HEK293 (cell line): ENCODE results near the gene ATXN1L.
A peak's percentile ranks its signal among the peaks of the same experiment; 100 is the strongest.

Experiments
- BCL11B ChIP-seq: fragments of 450-650 bp; formaldehyde crosslinking; IDR thresholded peaks from 2 replicates; pipeline ENCODE4 v1.5.1; 2016; ENCODE audit warnings: low read depth, missing biosample characterization, missing genetic modification characterization
- EGR2 ChIP-seq: fragments of 450-650 bp; formaldehyde crosslinking; IDR thresholded peaks from 2 replicates; pipeline ENCODE4 v1.5.1; 2016; ENCODE audit warnings: low read depth, missing biosample characterization, missing genetic modification characterization
- ELK4 ChIP-seq: IDR thresholded peaks from 2 replicates; pipeline ENCODE4 v1.6.1; 2011; ENCODE audit warnings: mild to moderate bottlenecking, low read depth, low read length, borderline replicate concordance
- GLIS2 ChIP-seq: fragments of 450-650 bp; formaldehyde crosslinking; IDR thresholded peaks from 2 replicates; pipeline ENCODE4 v1.5.1; 2016; ENCODE audit warnings: missing biosample characterization, missing genetic modification characterization
- KLF10 ChIP-seq: fragments of 450-650 bp; IDR thresholded peaks from 2 replicates; pipeline ENCODE4 v1.5.1; 2018; ENCODE audit warnings: missing biosample characterization, mild to moderate bottlenecking, missing genetic modification characterization
- PRDM1 ChIP-seq: fragments of 450-650 bp; formaldehyde crosslinking; IDR thresholded peaks from 2 replicates; pipeline ENCODE4; 2016; ENCODE audit warnings: missing biosample characterization, missing genetic modification characterization
- REST ChIP-seq: fragments of 450-650 bp; formaldehyde crosslinking; IDR thresholded peaks from 2 replicates; pipeline ENCODE4 v1.5.1; 2016; ENCODE audit warnings: missing biosample characterization, missing genetic modification characterization
- SP2 ChIP-seq: fragments of 450-650 bp; formaldehyde crosslinking; IDR thresholded peaks from 2 replicates; pipeline ENCODE4 v1.5.1; 2016; ENCODE audit warnings: missing biosample characterization, missing genetic modification characterization
- SP3 ChIP-seq: fragments of 450-650 bp; formaldehyde crosslinking; IDR thresholded peaks from 2 replicates; pipeline ENCODE4 v1.5.1; 2016; ENCODE audit warnings: missing biosample characterization, missing genetic modification characterization
- SP7 ChIP-seq: fragments of 450-650 bp; formaldehyde crosslinking; IDR thresholded peaks from 2 replicates; pipeline ENCODE4 v1.5.1; 2016; ENCODE audit warnings: missing biosample characterization, missing genetic modification characterization
- WT1 ChIP-seq: fragments of 450-650 bp; formaldehyde crosslinking; IDR thresholded peaks from 2 replicates; pipeline ENCODE4 v1.5.1; 2016; ENCODE audit warnings: missing biosample characterization, missing genetic modification characterization
- ZBTB11 ChIP-seq: fragments of 450-650 bp; formaldehyde crosslinking; conservative IDR thresholded peaks from 2 replicates; pipeline ENCODE4 v1.5.1; 2016; ENCODE audit warnings: low read depth, missing biosample characterization, missing genetic modification characterization
- ZBTB7A ChIP-seq: fragments of 450-650 bp; formaldehyde crosslinking; IDR thresholded peaks from 2 replicates; pipeline ENCODE4 v1.5.1; 2016; ENCODE audit warnings: low read depth, missing biosample characterization, missing genetic modification characterization
- ZFP41 ChIP-seq: fragments of 450-650 bp; formaldehyde crosslinking; IDR thresholded peaks from 2 replicates; pipeline ENCODE4 v1.5.1; 2016; ENCODE audit warnings: missing biosample characterization, missing genetic modification characterization, borderline replicate concordance
- ZNF169 ChIP-seq: fragments of 450-650 bp; formaldehyde crosslinking; IDR thresholded peaks from 2 replicates; pipeline ENCODE4 v1.5.1; 2016; ENCODE audit warnings: missing biosample characterization, missing genetic modification characterization
- ZNF19 ChIP-seq: fragments of 450-650 bp; formaldehyde crosslinking; IDR thresholded peaks from 2 replicates; pipeline ENCODE4; 2016; ENCODE audit warnings: missing biosample characterization, missing genetic modification characterization, low read depth
- ZNF280D ChIP-seq: fragments of 450-650 bp; formaldehyde crosslinking; IDR thresholded peaks from 2 replicates; pipeline ENCODE4 v1.5.1; 2016; ENCODE audit warnings: missing biosample characterization, missing genetic modification characterization
- ZNF324 ChIP-seq: fragments of 450-650 bp; formaldehyde crosslinking; IDR thresholded peaks from 2 replicates; pipeline ENCODE4 v1.5.1; 2016; ENCODE audit warnings: missing biosample characterization, missing genetic modification characterization
- ZNF335 ChIP-seq: fragments of 450-650 bp; formaldehyde crosslinking; conservative IDR thresholded peaks from 2 replicates; pipeline ENCODE4 v1.5.1; 2016; ENCODE audit warnings: missing biosample characterization, missing genetic modification characterization
- ZNF398 ChIP-seq: fragments of 450-650 bp; formaldehyde crosslinking; IDR thresholded peaks from 2 replicates; pipeline ENCODE4 v1.5.1; 2017; ENCODE audit warnings: missing biosample characterization, missing genetic modification characterization
- ZNF423 ChIP-seq: fragments of 450-650 bp; formaldehyde crosslinking; IDR thresholded peaks from 2 replicates; pipeline ENCODE4 v1.5.1; 2016; ENCODE audit warnings: missing biosample characterization, missing genetic modification characterization
- ZNF560 ChIP-seq: fragments of 450-650 bp; formaldehyde crosslinking; IDR thresholded peaks from 2 replicates; pipeline ENCODE4 v1.5.1; 2017; ENCODE audit warnings: missing biosample characterization, missing genetic modification characterization, borderline replicate concordance
- ZNF561 ChIP-seq: fragments of 450-650 bp; IDR thresholded peaks from 2 replicates; pipeline ENCODE4 v1.5.1; 2018; ENCODE audit warnings: missing biosample characterization, missing genetic modification characterization, borderline replicate concordance
- ZNF580 ChIP-seq: fragments of 450-650 bp; formaldehyde crosslinking; IDR thresholded peaks from 2 replicates; pipeline ENCODE4 v1.5.1; 2016; ENCODE audit warnings: missing biosample characterization, missing genetic modification characterization

The ATXN1L gene

GRCh38 chr16:71845639-71846430, at the start of gene ATXN1L (continued):
- TF ChIP-seq ZNF423 (tag by site-specific recombination): peak; percentile 95
- TF ChIP-seq ELK4: no peak
- no peak for TF ChIP-seq ZNF280D (tag by site-specific recombination)
- TF ChIP-seq KLF10 (tag by site-specific recombination): peak; percentile 86
- peak; percentile 41 for TF ChIP-seq EGR2 (tag by site-specific recombination)
- TF ChIP-seq ZNF324 (tag by site-specific recombination): 0 out of 2 replicates have a peak, but pooled peaks have one; percentile 54
- peak; percentile 91 for TF ChIP-seq GLIS2 (tag by site-specific recombination)
- TF ChIP-seq ZNF19 (tag by site-specific recombination): no peak
- no peak for TF ChIP-seq ZFP41 (tag by site-specific recombination)
- TF ChIP-seq SP2 (tag by site-specific recombination): peak; percentile 85
- TF ChIP-seq ZNF335 (tag by site-specific recombination): peak; percentile 60
- TF ChIP-seq WT1 (tag by site-specific recombination): peak; percentile 62
- no peak for TF ChIP-seq PRDM1 (tag by site-specific recombination)
- no peak for TF ChIP-seq ZNF580
- TF ChIP-seq ZNF560 (tag by site-specific recombination): no peak
- peak; percentile 93 for TF ChIP-seq ZNF398 (tag by site-specific recombination)
- no peak for TF ChIP-seq REST (tag by site-specific recombination)
- TF ChIP-seq ZBTB7A (tag by site-specific recombination): no peak
- TF ChIP-seq ZNF169 (tag by site-specific recombination): no peak
- TF ChIP-seq SP3: peak; percentile 90
- peak; percentile 86 for TF ChIP-seq ZBTB11
- no peak for TF ChIP-seq BCL11B
- TF ChIP-seq SP7 (tag by site-specific recombination): peak; percentile 45; the same call in 1 of the 2 replicates
- peak; percentile 87 for TF ChIP-seq ZNF561
